Nephron (organoid): ENCODE data around the gene UNC5C.

Source experiments
- H3K27ac Mint-ChIP-seq, 3 experiments: 2 replicates each; pipeline ENCODE4 v1.8.0; 2020; ENCODE audit warnings: mixed read lengths in 3 of 3, mild to moderate bottlenecking in 2 of 3, moderate library complexity in 1 of 3
- H3K27me3 Mint-ChIP-seq: 2 replicates; pipeline ENCODE4 v1.8.0; 2021; ENCODE audit warnings: low read depth, mild to moderate bottlenecking, moderate library complexity, mixed read lengths
- H3K36me3 Mint-ChIP-seq: 2 replicates; pipeline ENCODE4 v1.8.0; 2020; ENCODE audit warnings: low read depth, mixed read lengths
- H3K4me1 Mint-ChIP-seq: 2 replicates; pipeline ENCODE4 v1.8.0; 2020; ENCODE audit warnings: mixed read lengths
- H3K4me3 Mint-ChIP-seq, 3 experiments: 2 replicates each; pipeline ENCODE4 v1.8.0; 2020; ENCODE audit warnings: mild to moderate bottlenecking in 3 of 3, mixed read lengths in 3 of 3, moderate library complexity in 2 of 3
- H3K9me3 Mint-ChIP-seq: 2 replicates; pipeline ENCODE4 v1.8.0; 2020; ENCODE audit warnings: mixed read lengths
- CTCF ChIP-seq, 3 experiments: fragments of 200-600 bp; sonication (generic); IDR thresholded peaks; one replicate each; pipeline ENCODE4 v1.5.0; 2021; ENCODE audit warnings: antibody characterized with exemption in 3 of 3; ENCODE audit not compliant: unreplicated experiment in 3 of 3

UNC5C gene

GRCh38 chr4:95549246-95550114 is 707 bp upstream of the UNC5C start:
- H3K27me3 Mint-ChIP-seq, result peaks cover 32% of the 10 kb centered on the region
- H3K4me1 Mint-ChIP-seq, result peaks cover 21% of the 10 kb centered on the region
- TF ChIP-seq CTCF (IDR thresholded peaks at IDR 0.05; ENCODE audit: unreplicated experiment in 3 of 3), result no peak
- H3K9me3 Mint-ChIP-seq, result no peaks in the 10 kb centered on the region
- peak overlapping the region; percentile 88 to 96 (median 93) for H3K27ac Mint-ChIP-seq
- H3K36me3 Mint-ChIP-seq, result no peaks in the 10 kb centered on the region
- peak overlapping the region; percentile 88 to 97 (median 89) for H3K4me3 Mint-ChIP-seq

DNA sequence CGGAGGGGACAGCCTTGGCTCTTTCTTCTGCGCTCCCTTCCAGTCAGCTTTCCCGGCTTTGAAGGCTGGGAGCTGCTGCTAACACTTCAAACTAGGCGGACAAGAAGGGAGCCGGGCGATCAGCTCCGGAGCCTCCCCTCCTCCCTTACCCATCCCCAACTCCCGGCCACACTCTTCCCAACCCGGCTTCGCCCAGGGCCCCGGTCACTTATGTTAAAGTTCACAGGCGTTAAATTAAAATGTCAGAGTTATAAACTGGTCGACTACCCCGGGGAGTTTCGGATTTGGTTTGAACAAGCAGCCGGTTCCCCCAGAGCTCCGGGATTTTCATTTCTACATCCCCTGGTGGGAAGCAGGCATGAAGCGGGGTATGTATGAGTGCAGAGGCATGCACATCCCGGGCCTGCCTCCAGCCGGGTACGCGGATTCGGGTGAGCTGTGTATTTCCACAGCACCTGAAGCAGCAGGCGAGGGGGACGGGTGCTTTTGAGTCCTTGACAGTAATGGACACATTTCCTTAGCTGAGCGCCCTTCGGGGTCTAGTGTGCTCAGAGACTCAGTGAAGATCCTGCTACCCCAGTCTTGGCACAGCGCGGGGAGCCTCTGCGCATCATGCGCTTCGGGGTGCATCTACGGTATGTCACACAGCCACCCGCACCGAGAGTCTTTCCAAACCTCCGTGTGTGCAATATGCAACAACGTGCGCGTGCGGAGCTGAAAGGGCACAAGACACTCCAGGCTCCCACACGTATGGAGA is 880 bp downstream of the UNC5C start:
- H3K36me3 Mint-ChIP-seq, result peaks cover 3% of the 10 kb centered on the region
- peaks cover 26% of the 10 kb centered on the region for H3K27me3 Mint-ChIP-seq
- H3K27ac Mint-ChIP-seq, result peak overlapping the region; percentile 71 to 96 (median 88)
- H3K4me3 Mint-ChIP-seq, result peak overlapping the region; percentile 88 to 97 (median 89)
- no peak for TF ChIP-seq CTCF (IDR thresholded peaks at IDR 0.05; ENCODE audit: unreplicated experiment in 3 of 3)
- no peaks in the 10 kb centered on the region for H3K9me3 Mint-ChIP-seq
- H3K4me1 Mint-ChIP-seq, result peaks cover 21% of the 10 kb centered on the region

DNA sequence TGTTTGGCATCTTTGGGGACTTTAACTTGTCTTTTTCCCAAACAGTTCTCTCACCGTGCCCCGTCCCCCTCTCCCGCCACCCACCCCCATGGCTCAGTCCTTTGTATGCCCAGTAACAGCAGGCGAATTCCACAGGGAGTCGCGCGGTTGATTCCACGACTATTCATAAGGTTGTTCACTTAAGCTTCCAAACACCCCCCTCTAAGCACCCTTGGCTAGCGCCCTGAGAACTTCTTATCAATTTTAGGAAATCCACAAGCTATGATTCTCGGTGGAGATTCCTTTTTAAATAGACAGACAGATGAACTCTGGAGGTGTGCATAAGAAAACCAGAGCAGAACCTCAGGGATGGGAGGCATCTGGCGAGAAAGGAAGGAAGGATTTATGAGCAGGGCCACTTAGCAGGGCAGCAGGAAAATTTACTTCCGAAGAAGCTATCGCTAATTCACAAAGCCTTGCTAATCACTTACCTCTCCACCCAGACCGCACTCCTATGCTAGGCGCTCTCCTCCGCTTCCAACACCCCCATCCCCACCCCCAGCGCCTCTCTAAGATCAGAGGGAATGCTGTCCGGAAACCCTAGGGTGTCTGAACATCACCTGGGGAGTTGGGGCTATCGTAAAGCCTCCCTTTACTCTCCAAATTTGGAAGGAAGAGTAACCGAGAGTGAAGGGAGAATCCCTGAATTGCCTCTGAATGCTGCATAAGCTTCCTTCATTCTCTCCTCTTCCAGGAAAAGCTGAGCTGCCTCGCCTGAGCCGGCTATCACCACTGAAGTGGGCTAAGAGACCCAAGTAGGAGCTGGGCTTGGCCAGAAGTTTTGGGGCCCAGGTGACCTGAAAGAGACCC is 1.7 kb downstream of the UNC5C start:
- peaks cover 21% of the 10 kb centered on the region for H3K4me1 Mint-ChIP-seq
- TF ChIP-seq CTCF (IDR thresholded peaks at IDR 0.05; ENCODE audit: unreplicated experiment in 3 of 3), result no peak
- H3K4me3 Mint-ChIP-seq, result peak overlapping the region; percentile 88 to 97 (median 89)
- peaks cover 26% of the 10 kb centered on the region for H3K27me3 Mint-ChIP-seq
- peak overlapping the region; percentile 71 to 96 (median 88) for H3K27ac Mint-ChIP-seq
- H3K36me3 Mint-ChIP-seq, result peaks cover 4% of the 10 kb centered on the region
- peaks cover 2% of the 10 kb centered on the region for H3K9me3 Mint-ChIP-seq

DNA sequence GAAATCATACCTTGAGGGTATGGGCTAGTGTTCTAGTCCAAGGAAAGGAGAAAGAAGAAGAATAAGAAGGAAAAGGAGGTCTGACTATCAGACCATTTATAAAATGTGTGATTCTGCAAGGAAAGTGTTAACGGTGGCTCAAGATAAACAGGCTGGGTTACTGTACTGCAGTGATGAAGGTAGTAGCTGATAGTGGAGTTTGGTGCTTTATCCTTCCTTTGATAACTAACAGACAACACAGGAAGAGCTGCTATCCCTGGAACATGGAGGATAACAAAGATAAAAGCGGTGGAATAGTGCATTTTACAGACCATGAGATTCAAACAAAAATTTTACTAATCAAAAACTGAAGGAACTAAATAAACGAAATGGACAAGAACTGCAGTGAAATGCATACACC is 2.6 kb downstream of the UNC5C start:
- TF ChIP-seq CTCF (IDR thresholded peaks at IDR 0.05; ENCODE audit: unreplicated experiment in 3 of 3), result no peak
- Mint-ChIP-seq H3K9me3 (peaks cover 2% of the 10 kb centered on the region), H3K4me3 (peak overlapping the region; percentile 88 to 97 (median 89)), H3K27me3 (peaks cover 26% of the 10 kb centered on the region), H3K27ac (peak overlapping the region; percentile 71 to 96 (median 88)), H3K4me1 (peaks cover 14% of the 10 kb centered on the region), H3K36me3 (peaks cover 4% of the 10 kb centered on the region)

GRCh38 chr4:95545546-95545945 is 3.2 kb downstream of the UNC5C start:
- H3K27ac Mint-ChIP-seq, result peak overlapping the region; percentile 77 to 96 (median 88)
- H3K27me3 Mint-ChIP-seq, result peaks cover 26% of the 10 kb centered on the region
- peak overlapping the region; percentile 88 to 97 (median 89) for H3K4me3 Mint-ChIP-seq
- peaks cover 2% of the 10 kb centered on the region for H3K9me3 Mint-ChIP-seq
- H3K4me1 Mint-ChIP-seq, result peaks cover 14% of the 10 kb centered on the region
- no peak for TF ChIP-seq CTCF (IDR thresholded peaks at IDR 0.05; ENCODE audit: unreplicated experiment in 3 of 3)
- H3K36me3 Mint-ChIP-seq, result peaks cover 4% of the 10 kb centered on the region
